Astrocyte of the cerebellum (primary cell): ENCODE results near the gene GNRHR.
"Not testable (repeated sequence)": the region's sequence is repeated elsewhere in the genome, so short reads cannot be mapped to it uniquely, and the experiment has no call there.

Experiments used
- DNase-seq: peaks from one replicate; pipeline ENCODE4 v3.0.0-alpha.2; 2011; ENCODE audit warnings: low read depth
- H3K4me3 ChIP-seq: 2 replicates; pipeline ENCODE4 v1.5.1; 2011; ENCODE audit warnings: mild to moderate bottlenecking, low read depth, low read length, moderate library complexity
- CTCF ChIP-seq: IDR thresholded peaks from 2 replicates; pipeline ENCODE4 v1.5.1; 2012; ENCODE audit warnings: low read length, low read depth, moderate library complexity, mild to moderate bottlenecking; ENCODE audit errors: missing control alignments
- in situ Hi-C: cut with HindIII; loops from 2 replicates; pipeline ENCODE4 v1.10.0; 2017; ENCODE audit warnings: low sequenced_read_pairs

GNRHR gene

GRCh38 chr4:67714955-67715354 lies 39.2 kb downstream of the GNRHR start:
- TF ChIP-seq CTCF = no peak
- no peak for DNase-seq
- in situ Hi-C loops = no loop called here
- H3K4me3 ChIP-seq = no peak overlapping the region

- DNase-seq = no peak
- TF ChIP-seq CTCF = no peak
- in situ Hi-C loops = no loop called here
- no peak overlapping the region for H3K4me3 ChIP-seq
Measured at GRCh38 chr4:67714248-67714583, 40.0 kb downstream of the GNRHR start.

- no peak for DNase-seq
- in situ Hi-C loops = no loop called here
- no peak for TF ChIP-seq CTCF
- H3K4me3 ChIP-seq = no peak overlapping the region
Measured at GRCh38 chr4:67713529-67714247, 40.5 kb downstream of the GNRHR start.

- DNase-seq = no peak
- no peak for TF ChIP-seq CTCF
- no peak overlapping the region for H3K4me3 ChIP-seq
- in situ Hi-C loops = no loop called here
Measured at GRCh38 chr4:67712650-67713528, 41.3 kb downstream of the GNRHR start.

GRCh38 chr4:67712000-67712625 lies 42.1 kb downstream of the GNRHR start:
- in situ Hi-C loops = no loop called here
- TF ChIP-seq CTCF = no peak
- no peak for DNase-seq
- no peak overlapping the region for H3K4me3 ChIP-seq

- in situ Hi-C loops, DNase-seq, H3K4me3 ChIP-seq: not testable (repeated sequence)
Measured at GRCh38 chr4:67706682-67707081, 47.5 kb downstream of the GNRHR start.

- H3K4me3 ChIP-seq = no peak overlapping the region
- no peak for DNase-seq
- no peak for TF ChIP-seq CTCF
- in situ Hi-C loops = no loop called here
Measured at GRCh38 chr4:67704843-67705242, 49.3 kb downstream of the GNRHR start.
